HCT116 (cell line): ENCODE data around the gene TDO2. TPM values are rescaled to one million over a fixed set of nuclear protein-coding genes. Genes with fewer than 3 reads are reported as not detected.

ENCODE experiments used
- ATAC-seq: fragments of 200-7000 bp; cut with Tn5 transposase; 2 replicates; pipeline ENCODE4 v1.9.1; 2020; ENCODE audit warnings: mild to moderate bottlenecking, moderate library complexity
- BruUV-seq: library from RNA; stranded (reverse); fragments of 400-500 nt; replicated peaks from 2 replicates; lab custom pipeline; 2021; lab: Mats Ljungman, UMichigan
- CTCF ChIA-PET: fragments of 300-600 bp; sonication (Branson Sonifier 250); formaldehyde crosslinking; loops from one replicate; lab custom pipeline; 2021; ENCODE audit warnings: antibody characterized with exemption; lab: Charles Lee
- POLR2A ChIA-PET: fragments of 300-600, 350-600 bp; sonication (Branson Sonifier 250); formaldehyde crosslinking; loops from one replicate; lab custom pipeline; 2021; ENCODE audit warnings: antibody characterized with exemption; lab: Charles Lee
- RAD21 ChIA-PET, 2 experiments: fragments of 300-600 bp; sonication (Branson Sonifier 250); formaldehyde crosslinking; loops; one replicate each; lab custom pipeline; 2023; ENCODE audit warnings: low total read pairs in 2 of 2; ENCODE audit not compliant: uncharacterized antibody in 2 of 2, unreplicated experiment in 2 of 2, low non-redundant PET in 1 of 2; lab: Charles Lee
- DNase-seq: peaks from one replicate; pipeline ENCODE4 v3.0.0-alpha.2; 2010; ENCODE audit warnings: low read depth, low spot score
- H2AFZ ChIP-seq: fragments of 200-600 bp; shearing (Covaris generic), sonication (generic); 2 replicates; pipeline ENCODE4 v1.6.1; 2017; ENCODE audit warnings: low read depth, mixed run types, mixed read lengths, antibody characterized with exemption, low read length; ENCODE audit not compliant: poor library complexity, severe bottlenecking
- H3K27ac ChIP-seq: 2 replicates; pipeline ENCODE4 v1.5.1; 2012; ENCODE audit warnings: low read depth, low read length
- H3K27me3 ChIP-seq: fragments of 200-600 bp; sonication (generic); 2 replicates; pipeline ENCODE4 v1.6.1; 2016; ENCODE audit warnings: mixed run types, low read length, mixed read lengths; ENCODE audit not compliant: insufficient read depth
- H3K36me3 ChIP-seq, 2 experiments: fragments of 200-500 bp in 1 of 2; fragments of 200-600 bp in 1 of 2; sonication (Bioruptor generic) in 1 of 2; sonication (generic) in 1 of 2; 2 replicates each; pipeline versions ENCODE4 v1.5.1 to v1.6.1; 2014 to 2016; ENCODE audit warnings: low read length in 2 of 2, inconsistent platforms in 1 of 2, mixed read lengths in 1 of 2, mixed run types in 1 of 2; ENCODE audit not compliant: insufficient read depth in 2 of 2, control insufficient read depth in 1 of 2
- H3K4me1 ChIP-seq, 2 experiments: fragments of 200-600 bp in 1 of 2; sonication (generic) in 1 of 2; 2 replicates each; pipeline versions ENCODE4 v1.5.1 to v1.6.1; 2012 to 2017; ENCODE audit warnings: low read length in 2 of 2, inconsistent platforms in 1 of 2, mild to moderate bottlenecking in 1 of 2, mixed read lengths in 1 of 2, mixed run types in 1 of 2, moderate library complexity in 1 of 2; ENCODE audit not compliant: insufficient read depth in 2 of 2, control insufficient read depth in 1 of 2
- H3K4me2 ChIP-seq: fragments of 200-600 bp; sonication (generic); 2 replicates; pipeline ENCODE4 v1.6.1; 2017; ENCODE audit warnings: mixed run types, low read length, mixed read lengths
- H3K4me3 ChIP-seq, 2 experiments: fragments of 200-600 bp in 1 of 2; sonication (generic) in 1 of 2; replicated peaks in 1 of 2; 2 replicates each; pipeline ENCODE4 v1.5.1; 2011 to 2016; ENCODE audit warnings: low read length in 2 of 2, control low read depth in 1 of 2, low read depth in 1 of 2, mild to moderate bottlenecking in 1 of 2, mixed read lengths in 1 of 2, mixed run types in 1 of 2
- H3K79me2 ChIP-seq: fragments of 200-600 bp; sonication (generic); 2 replicates; pipeline ENCODE4 v1.6.1; 2017; ENCODE audit warnings: mild to moderate bottlenecking, mixed run types, low read length, moderate library complexity, mixed read lengths; ENCODE audit not compliant: insufficient read depth
- H3K9ac ChIP-seq: fragments of 200-600 bp; sonication (generic); 2 replicates; pipeline ENCODE4 v1.6.1; 2016; ENCODE audit warnings: low read length, mixed read lengths
- H3K9me2 ChIP-seq: fragments of 200-600 bp; sonication (generic), shearing (Covaris generic); 2 replicates; pipeline ENCODE4 v1.6.1; 2017; ENCODE audit warnings: mixed run types, mild to moderate bottlenecking, moderate library complexity; ENCODE audit not compliant: insufficient read depth
- H3K9me3 ChIP-seq, 2 experiments: fragments of 200-500 bp in 1 of 2; fragments of 200-600 bp in 1 of 2; sonication (Bioruptor generic) in 1 of 2; sonication (generic) in 1 of 2; 2 replicates each; pipeline ENCODE4 v1.6.1; 2014 to 2017; ENCODE audit warnings: low read length in 2 of 2, mixed read lengths in 2 of 2, inconsistent platforms in 1 of 2, low read depth in 1 of 2, mild to moderate bottlenecking in 1 of 2, mixed run types in 1 of 2, moderate library complexity in 1 of 2; ENCODE audit not compliant: control insufficient read depth in 1 of 2, insufficient read depth in 1 of 2
- H4K20me1 ChIP-seq: fragments of 200-600 bp; sonication (generic), shearing (Covaris generic); 2 replicates; pipeline ENCODE4 v1.6.1; 2017; ENCODE audit warnings: mixed run types, mild to moderate bottlenecking, moderate library complexity; ENCODE audit not compliant: insufficient read depth
- CBX3 ChIP-seq: IDR thresholded peaks from 2 replicates; pipeline ENCODE4 v1.6.1; 2012; ENCODE audit warnings: low read depth
- CEBPB ChIP-seq: IDR thresholded peaks from 2 replicates; pipeline ENCODE4 v1.6.1; 2012; ENCODE audit warnings: low read depth
- ELF1 ChIP-seq: IDR thresholded peaks from 2 replicates; pipeline ENCODE4 v1.6.1; 2012; ENCODE audit warnings: low read depth, borderline replicate concordance
- EZH2phosphoT487 ChIP-seq: fragments of 200-600 bp; IDR thresholded peaks from 2 replicates; pipeline ENCODE4 v1.6.1; 2018; ENCODE audit warnings: antibody characterized with exemption, borderline replicate concordance
- FOSL1 ChIP-seq: IDR thresholded peaks from 2 replicates; pipeline ENCODE4 v1.6.1; 2012; ENCODE audit warnings: low read depth
- JUND ChIP-seq: IDR thresholded peaks from 2 replicates; pipeline ENCODE4 v1.6.1; 2012
- POLR2AphosphoS5 ChIP-seq: IDR thresholded peaks from 2 replicates; pipeline ENCODE4 v1.6.1; 2011; ENCODE audit warnings: mild to moderate bottlenecking, low read depth, low read length, moderate library complexity
- REST ChIP-seq: IDR thresholded peaks from 2 replicates; pipeline ENCODE4 v1.6.1; 2012; ENCODE audit warnings: low read depth
- SIN3A ChIP-seq: IDR thresholded peaks from 2 replicates; pipeline ENCODE4 v1.6.1; 2012; ENCODE audit warnings: low read depth
- SRF ChIP-seq: IDR thresholded peaks from 2 replicates; pipeline ENCODE4 v1.6.1; 2012; ENCODE audit warnings: low read depth
- ZFX ChIP-seq: fragments of 450-650 bp; IDR thresholded peaks from 2 replicates; pipeline ENCODE4 v1.6.1; 2017
- ZNF274 ChIP-seq: fragments of 200-500 bp; sonication (Bioruptor generic); IDR thresholded peaks from 2 replicates; pipeline ENCODE4 v1.6.1; 2014; ENCODE audit warnings: mild to moderate bottlenecking, low read depth, low read length, inconsistent platforms
- intact Hi-C: fragments of 100-400 bp; cut with micrococcal nuclease; formaldehyde crosslinking; loops from 2 replicates; pipeline ENCODE4 v1.10.0; 2022
- total RNA-seq: library from RNA; stranded (reverse); gene quantifications from one replicate; pipeline ENCODE4 v1.2.1, GENCODE V29; 2021; ENCODE audit not compliant: unreplicated experiment
- TF ChIP-seq, protein P1 (sequence below): IDR thresholded peaks from 2 replicates; pipeline ENCODE4 v1.6.1; 2012
- TF ChIP-seq, protein P2 (sequence below), 3 experiments: fragments of 200-600 bp in 1 of 3; sonication (generic) in 1 of 3; IDR thresholded peaks in 2 of 3; conservative IDR thresholded peaks in 1 of 3; 2 replicates each; pipeline ENCODE4 v1.5.1; 2012 to 2017; ENCODE audit warnings: low read depth in 2 of 3, low read length in 2 of 3, antibody characterized with exemption in 1 of 3, borderline replicate concordance in 1 of 3, control low read depth in 1 of 3, mild to moderate bottlenecking in 1 of 3, mixed read lengths in 1 of 3, mixed run types in 1 of 3, moderate library complexity in 1 of 3; ENCODE audit not compliant: insufficient read depth in 1 of 3

The TDO2 gene
- total RNA-seq, 1 experiment from 2014 or later: 0.27 TPM

DNA sequence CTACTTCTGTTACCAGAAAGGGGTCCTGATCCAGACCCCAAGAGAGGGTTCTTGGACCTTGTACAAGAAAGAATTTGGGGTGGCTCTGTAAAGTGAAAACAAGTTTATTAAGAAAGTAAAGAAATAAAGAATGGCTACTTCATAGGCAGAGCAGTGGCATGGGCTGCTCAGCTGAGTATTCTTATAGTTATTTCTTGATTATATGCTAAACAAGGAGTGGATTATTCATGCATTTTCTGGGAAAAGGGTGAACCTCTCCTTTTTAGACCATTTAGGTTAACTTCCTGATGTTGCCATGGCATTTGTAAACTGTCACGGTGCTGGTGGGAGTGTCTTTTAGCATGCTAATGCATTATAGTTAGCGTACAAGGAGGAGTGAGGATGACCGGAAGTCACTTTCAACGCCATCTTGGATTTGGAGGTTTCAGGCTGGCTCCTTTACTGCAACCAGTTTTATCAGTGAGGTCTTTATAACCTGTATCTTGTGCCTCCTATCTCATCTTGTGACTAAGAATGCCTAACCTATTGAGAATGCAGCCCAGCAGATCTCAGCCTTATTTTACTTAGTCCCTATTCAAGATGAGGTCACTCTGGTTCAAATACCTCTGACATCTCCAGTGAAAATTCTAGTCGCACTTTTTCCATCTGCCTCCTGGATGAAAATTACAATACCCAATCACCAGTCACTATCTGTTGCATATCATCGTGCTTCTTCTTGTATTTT, 15.5 kb upstream of the TDO2 start:
- no peak overlapping the region for H3K4me2 ChIP-seq
- no peak overlapping the region for H3K4me3 ChIP-seq
- POLR2A ChIA-PET: no interaction called here
- no peaks in the 10 kb centered on the region for H3K79me2 ChIP-seq
- H3K4me1 ChIP-seq: no peaks in the 10 kb centered on the region
- CTCF ChIA-PET: no interaction called here
- intact Hi-C loops: no loop called here
- H4K20me1 ChIP-seq: no peaks in the 10 kb centered on the region
- no peaks in the 10 kb centered on the region for H3K9me2 ChIP-seq
- no peaks in the 10 kb centered on the region for H3K36me3 ChIP-seq
- ATAC-seq (no peak), DNase-seq (no peak)
- no peaks in the 10 kb centered on the region for H3K27me3 ChIP-seq
- BruUV-seq: no TSS peak
- no peak for TF ChIP-seq EZH2phosphoT487
- no peak overlapping the region for H2AFZ ChIP-seq
- no peak overlapping the region for H3K9ac ChIP-seq
- RAD21 ChIA-PET: no interaction called here
- no peak overlapping the region for H3K27ac ChIP-seq
- no peaks in the 10 kb centered on the region for H3K9me3 ChIP-seq

GRCh38 chr4:155889031-155889793, 14.3 kb upstream of the TDO2 start:
- no TSS peak for BruUV-seq
- H3K4me1 ChIP-seq: no peaks in the 10 kb centered on the region
- no peak overlapping the region for H3K4me2 ChIP-seq
- ChIA-PET CTCF (no interaction called here), POLR2A (no interaction called here), RAD21 (no interaction called here)
- H3K9me2 ChIP-seq: no peaks in the 10 kb centered on the region
- H2AFZ ChIP-seq: no peak overlapping the region
- ATAC-seq (no peak), DNase-seq (no peak)
- no peak overlapping the region for H3K9ac ChIP-seq
- H4K20me1 ChIP-seq: no peaks in the 10 kb centered on the region
- H3K4me3 ChIP-seq: no peak overlapping the region
- H3K9me3 ChIP-seq: no peaks in the 10 kb centered on the region
- H3K79me2 ChIP-seq: no peaks in the 10 kb centered on the region
- no peaks in the 10 kb centered on the region for H3K36me3 ChIP-seq
- no peak overlapping the region for H3K27ac ChIP-seq
- intact Hi-C loops: no loop called here
- H3K27me3 ChIP-seq: no peaks in the 10 kb centered on the region
- no peak for TF ChIP-seq CEBPB
- no peak for TF ChIP-seq JUND
- TF ChIP-seq SRF: no peak
- no peak for TF ChIP-seq POLR2AphosphoS5
- TF ChIP-seq, protein P1, sequence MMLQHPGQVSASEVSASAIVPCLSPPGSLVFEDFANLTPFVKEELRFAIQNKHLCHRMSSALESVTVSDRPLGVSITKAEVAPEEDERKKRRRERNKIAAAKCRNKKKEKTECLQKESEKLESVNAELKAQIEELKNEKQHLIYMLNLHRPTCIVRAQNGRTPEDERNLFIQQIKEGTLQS: no peak
- TF ChIP-seq SIN3A: no peak
- TF ChIP-seq ZNF274: no peak
- TF ChIP-seq ELF1: no peak
- TF ChIP-seq ZFX: no peak
- TF ChIP-seq, protein P2, sequence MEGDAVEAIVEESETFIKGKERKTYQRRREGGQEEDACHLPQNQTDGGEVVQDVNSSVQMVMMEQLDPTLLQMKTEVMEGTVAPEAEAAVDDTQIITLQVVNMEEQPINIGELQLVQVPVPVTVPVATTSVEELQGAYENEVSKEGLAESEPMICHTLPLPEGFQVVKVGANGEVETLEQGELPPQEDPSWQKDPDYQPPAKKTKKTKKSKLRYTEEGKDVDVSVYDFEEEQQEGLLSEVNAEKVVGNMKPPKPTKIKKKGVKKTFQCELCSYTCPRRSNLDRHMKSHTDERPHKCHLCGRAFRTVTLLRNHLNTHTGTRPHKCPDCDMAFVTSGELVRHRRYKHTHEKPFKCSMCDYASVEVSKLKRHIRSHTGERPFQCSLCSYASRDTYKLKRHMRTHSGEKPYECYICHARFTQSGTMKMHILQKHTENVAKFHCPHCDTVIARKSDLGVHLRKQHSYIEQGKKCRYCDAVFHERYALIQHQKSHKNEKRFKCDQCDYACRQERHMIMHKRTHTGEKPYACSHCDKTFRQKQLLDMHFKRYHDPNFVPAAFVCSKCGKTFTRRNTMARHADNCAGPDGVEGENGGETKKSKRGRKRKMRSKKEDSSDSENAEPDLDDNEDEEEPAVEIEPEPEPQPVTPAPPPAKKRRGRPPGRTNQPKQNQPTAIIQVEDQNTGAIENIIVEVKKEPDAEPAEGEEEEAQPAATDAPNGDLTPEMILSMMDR (IDR thresholded peaks at IDR 0.05 in 2 of 3, conservative IDR thresholded peaks at IDR 0.05 in 1 of 3; ENCODE audit: borderline replicate concordance in 1 of 3, insufficient read depth in 1 of 3, low read depth in 2 of 3, low read length in 2 of 3): no peak
- no peak for TF ChIP-seq FOSL1
- no peak for TF ChIP-seq REST
- no peak for TF ChIP-seq CBX3
